ENCODE results near the gene RAB6A. TPM values are rescaled to one million over a fixed set of nuclear protein-coding genes. Genes with fewer than 3 reads are reported as not detected.

Gene RAB6A
- total RNA-seq, 1 experiment from 2014 or later, result 121 TPM

GRCh38 chr11:73728000-73728399 lies 32.9 kb downstream of the RAB6A start:
- TF ChIP-seq ATF3 (IDR thresholded peaks at IDR 0.05) (no peak), EGR1 (IDR thresholded peaks at IDR 0.05; ENCODE audit: low read depth) (no peak)
- CTCF ChIA-PET, result no interaction called here
- H3K79me2 ChIP-seq (ENCODE audit: insufficient read depth, low read length), result peaks cover 36% of the 10 kb centered on the region
- no peak overlapping the region for H3K4me2 ChIP-seq (ENCODE audit: low read length)
- intact Hi-C loops (cut with micrococcal nuclease), result no loop called here
- H3K36me3 ChIP-seq (ENCODE audit: control insufficient read depth in 1 of 2, insufficient read depth in 2 of 2, low read length in 2 of 2), result no peaks in the 10 kb centered on the region
- no peaks in the 10 kb centered on the region for H3K9me3 ChIP-seq (ENCODE audit: control insufficient read depth in 1 of 2, insufficient read depth in 1 of 2, low read depth in 1 of 2, low read length in 2 of 2)
- no peak overlapping the region for H3K27ac ChIP-seq (ENCODE audit: low read depth, low read length)
- H3K9me2 ChIP-seq (ENCODE audit: insufficient read depth), result no peaks in the 10 kb centered on the region
- POLR2A ChIA-PET, result no interaction called here
- ATAC-seq (no peak), DNase-seq (ENCODE audit: low read depth, low spot score) (no peak)
- H3K4me3 ChIP-seq (replicated peaks in 1 of 2; ENCODE audit: low read depth in 1 of 2, low read length in 2 of 2), result no peak overlapping the region
- no peak overlapping the region for H2AFZ ChIP-seq (ENCODE audit: low read depth, low read length, poor library complexity, severe bottlenecking)
- BruUV-seq (replicated peaks), result no TSS peak
- RAD21 ChIA-PET (ENCODE audit: low non-redundant PET in 1 of 2, low total read pairs in 2 of 2, uncharacterized antibody in 2 of 2, unreplicated experiment in 2 of 2), result no interaction called here
- H3K9ac ChIP-seq (ENCODE audit: low read length), result no peak overlapping the region
- no peaks in the 10 kb centered on the region; the same call in 1 of the 2 replicates for H4K20me1 ChIP-seq (ENCODE audit: insufficient read depth)
- H3K4me1 ChIP-seq (ENCODE audit: control insufficient read depth in 1 of 2, insufficient read depth in 2 of 2, low read length in 2 of 2), result no peaks in the 10 kb centered on the region
- no peaks in the 10 kb centered on the region for H3K27me3 ChIP-seq (ENCODE audit: insufficient read depth, low read length)

- no peak overlapping the region for H2AFZ ChIP-seq (ENCODE audit: low read depth, low read length, poor library complexity, severe bottlenecking)
- H3K27ac ChIP-seq (ENCODE audit: low read depth, low read length), result no peak overlapping the region
- H3K4me2 ChIP-seq (ENCODE audit: low read length), result no peak overlapping the region
- CTCF ChIA-PET, result no interaction called here
- H3K9me2 ChIP-seq (ENCODE audit: insufficient read depth), result no peaks in the 10 kb centered on the region
- no TSS peak for BruUV-seq (replicated peaks)
- POLR2A ChIA-PET, result no interaction called here
- TF ChIP-seq EGR1 (IDR thresholded peaks at IDR 0.05; ENCODE audit: low read depth) (no peak), REST (IDR thresholded peaks at IDR 0.05; ENCODE audit: low read depth) (no peak), ZFX (IDR thresholded peaks at IDR 0.05) (no peak), FOSL1 (IDR thresholded peaks at IDR 0.05; ENCODE audit: low read depth) (no peak), MAX (IDR thresholded peaks at IDR 0.05) (no peak), SIN3A (IDR thresholded peaks at IDR 0.05; ENCODE audit: low read depth) (no peak), TCF7L2 (IDR thresholded peaks at IDR 0.05; ENCODE audit: borderline replicate concordance, extremely low read depth, insufficient read depth, insufficient read length) (no peak), EZH2phosphoT487 (IDR thresholded peaks at IDR 0.05; ENCODE audit: borderline replicate concordance) (no peak), ZBTB33 (IDR thresholded peaks at IDR 0.05; ENCODE audit: extremely low read depth, insufficient replicate concordance, low read length) (no peak), CBX3 (IDR thresholded peaks at IDR 0.05; ENCODE audit: low read depth) (no peak), ELF1 (IDR thresholded peaks at IDR 0.05; ENCODE audit: borderline replicate concordance, low read depth) (no peak), SRF (IDR thresholded peaks at IDR 0.05; ENCODE audit: low read depth) (no peak), EZH2 (IDR thresholded peaks at IDR 0.05) (no peak), ZNF274 (IDR thresholded peaks at IDR 0.05; ENCODE audit: low read depth, low read length) (no peak), POLR2AphosphoS5 (IDR thresholded peaks at IDR 0.05; ENCODE audit: low read depth, low read length) (no peak)
- H3K27me3 ChIP-seq (ENCODE audit: insufficient read depth, low read length), result no peaks in the 10 kb centered on the region
- RAD21 ChIA-PET (ENCODE audit: low non-redundant PET in 1 of 2, low total read pairs in 2 of 2, uncharacterized antibody in 2 of 2, unreplicated experiment in 2 of 2), result no interaction called here
- H3K9ac ChIP-seq (ENCODE audit: low read length), result no peak overlapping the region
- no peaks in the 10 kb centered on the region for H3K36me3 ChIP-seq (ENCODE audit: control insufficient read depth in 1 of 2, insufficient read depth in 2 of 2, low read length in 2 of 2)
- H3K4me1 ChIP-seq (ENCODE audit: control insufficient read depth in 1 of 2, insufficient read depth in 2 of 2, low read length in 2 of 2), result no peaks in the 10 kb centered on the region
- no peaks in the 10 kb centered on the region for H3K9me3 ChIP-seq (ENCODE audit: control insufficient read depth in 1 of 2, insufficient read depth in 1 of 2, low read depth in 1 of 2, low read length in 2 of 2)
- H3K79me2 ChIP-seq (ENCODE audit: insufficient read depth, low read length), result peaks cover 28% of the 10 kb centered on the region
- no peak for DNase-seq (ENCODE audit: low read depth, low spot score)
- no peak for ATAC-seq
- H3K4me3 ChIP-seq (replicated peaks in 1 of 2; ENCODE audit: low read depth in 1 of 2, low read length in 2 of 2), result no peak overlapping the region
- intact Hi-C loops (cut with micrococcal nuclease), result no loop called here
- H4K20me1 ChIP-seq (ENCODE audit: insufficient read depth), result no peaks in the 10 kb centered on the region; the same call in 1 of the 2 replicates
These were observed 34.0 kb downstream of the RAB6A start for GRCh38 chr11:73726825-73727224.
